NCI-H2029 treated with DMSO at 0.1 percent for 48 hours (cell line): ENCODE results near the gene FBXL16.

Experiments used
- DNase-seq: peaks from one replicate; lab custom pipeline; 2025; lab: John Stamatoyannopoulos, UW

Gene FBXL16

DNA sequence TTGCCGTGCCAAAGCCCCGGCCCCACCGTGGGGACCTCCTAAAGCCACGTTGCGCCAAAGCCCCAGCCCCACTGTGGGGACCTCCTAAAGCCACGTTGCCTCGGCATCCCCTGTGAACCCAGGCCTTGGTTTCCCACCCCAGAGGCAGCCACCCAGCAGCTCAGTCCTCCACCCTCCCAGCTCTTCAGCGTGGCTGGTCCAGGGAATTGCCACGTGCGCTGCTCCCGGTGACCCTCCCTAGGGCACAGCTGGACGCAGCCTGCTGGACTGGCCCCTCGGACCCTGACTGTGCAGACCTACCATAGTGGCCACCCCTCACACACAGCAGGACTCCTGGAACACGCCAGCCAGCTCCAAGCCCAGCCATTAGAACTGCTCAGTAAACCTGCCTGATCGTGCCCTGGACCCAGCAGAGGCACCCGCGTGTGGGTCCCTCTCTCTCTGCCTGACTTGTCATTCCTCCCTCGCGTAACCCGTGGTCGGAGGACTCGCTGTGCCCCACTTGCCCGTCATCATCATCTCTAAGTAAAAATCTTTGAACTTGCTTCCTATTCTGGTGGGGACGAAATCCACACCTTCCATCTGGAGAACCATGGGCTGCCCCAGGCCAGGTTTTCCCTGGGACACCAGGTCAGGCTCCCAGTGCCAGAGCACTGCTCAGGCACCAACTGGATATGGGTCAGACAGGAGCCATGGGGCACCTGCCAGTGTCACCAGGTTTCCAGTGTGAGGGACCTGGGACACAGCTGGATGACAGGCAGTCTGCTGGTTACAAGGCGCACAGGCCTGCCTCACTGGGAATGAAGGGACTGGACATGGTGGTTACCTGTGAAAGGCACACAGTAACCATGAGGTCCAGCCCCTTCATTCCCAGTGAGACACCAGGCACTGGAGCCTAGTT, 29.6 kb upstream of the FBXL16 start:
- DNase-seq = no peak

DNA sequence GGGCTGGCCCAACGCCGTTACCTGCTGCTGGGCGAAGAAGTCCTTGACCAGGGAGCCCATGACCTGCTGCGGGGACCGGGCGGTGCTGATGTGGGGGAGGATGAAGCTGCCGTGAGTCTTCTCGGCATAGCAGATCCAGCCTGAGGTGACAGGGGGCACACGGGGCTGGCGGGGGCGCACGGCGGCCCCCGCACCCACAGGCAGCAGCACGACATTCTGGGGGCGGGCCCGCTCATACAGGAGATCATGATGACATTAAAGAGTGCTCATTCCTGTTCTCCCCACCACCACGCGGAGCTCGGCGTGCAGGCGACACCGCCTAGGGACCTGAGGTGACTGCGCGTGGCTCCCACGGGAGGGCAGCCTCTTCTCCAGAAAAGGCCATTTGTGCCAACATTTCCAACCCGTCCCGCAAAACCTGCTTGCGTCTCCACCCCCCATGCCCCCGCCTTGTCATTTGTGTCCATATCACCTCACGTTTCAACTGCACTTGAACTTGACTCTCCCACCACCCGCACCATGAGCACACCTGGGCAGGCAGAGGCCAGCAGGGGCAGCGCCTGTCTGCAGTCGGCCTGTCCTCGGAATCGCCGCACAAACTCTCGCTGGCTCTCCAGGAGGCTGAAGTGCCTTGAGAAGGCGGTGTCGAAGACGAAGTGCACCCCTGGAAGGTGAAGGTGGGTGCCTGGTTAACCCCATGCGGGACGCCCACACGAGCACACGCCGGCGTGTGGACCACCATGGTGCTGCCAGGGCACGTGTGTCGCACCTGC, 28.8 kb upstream of the FBXL16 start:
- no peak for DNase-seq

DNA sequence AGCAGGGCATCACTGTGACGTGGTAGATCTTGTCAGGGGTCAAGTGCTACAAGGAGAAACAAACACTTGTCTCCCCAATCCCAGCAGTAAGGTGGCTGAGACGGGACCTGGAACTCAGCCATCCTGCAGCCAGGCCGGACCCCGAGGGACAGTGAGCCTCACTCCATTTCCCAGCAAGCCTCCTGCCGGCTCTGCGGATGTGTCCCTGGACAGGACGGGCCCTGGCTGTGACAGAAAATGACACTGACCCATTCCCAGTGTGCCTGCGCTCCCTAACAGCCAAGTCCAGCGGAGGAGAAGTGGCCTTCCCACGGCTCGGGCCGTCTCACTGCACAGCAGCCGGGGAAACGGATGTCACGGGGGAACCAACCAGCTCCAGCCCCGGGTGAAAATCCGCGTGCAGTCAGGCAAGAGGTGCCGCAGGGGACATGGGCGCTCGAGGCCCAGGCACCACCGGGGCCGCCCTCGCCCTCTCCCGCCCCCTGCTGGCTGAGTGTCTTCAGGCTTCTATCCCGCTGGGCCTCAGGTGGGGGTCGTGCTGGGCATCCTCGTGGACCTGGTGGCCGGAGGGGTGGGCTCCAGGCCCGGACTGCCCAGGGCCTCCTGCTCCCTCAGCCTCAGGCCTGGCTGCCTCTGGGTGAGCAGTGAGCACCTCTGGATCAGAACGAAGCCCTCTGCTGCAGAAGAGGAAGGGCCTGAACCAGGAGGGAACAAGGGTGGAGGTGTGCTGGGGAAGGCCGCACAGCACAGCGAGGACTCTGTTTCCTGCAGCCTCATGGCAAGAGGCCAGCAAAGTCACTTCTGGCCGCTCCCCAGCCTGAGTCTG, 28.0 kb upstream of the FBXL16 start:
- DNase-seq = no peak

DNA sequence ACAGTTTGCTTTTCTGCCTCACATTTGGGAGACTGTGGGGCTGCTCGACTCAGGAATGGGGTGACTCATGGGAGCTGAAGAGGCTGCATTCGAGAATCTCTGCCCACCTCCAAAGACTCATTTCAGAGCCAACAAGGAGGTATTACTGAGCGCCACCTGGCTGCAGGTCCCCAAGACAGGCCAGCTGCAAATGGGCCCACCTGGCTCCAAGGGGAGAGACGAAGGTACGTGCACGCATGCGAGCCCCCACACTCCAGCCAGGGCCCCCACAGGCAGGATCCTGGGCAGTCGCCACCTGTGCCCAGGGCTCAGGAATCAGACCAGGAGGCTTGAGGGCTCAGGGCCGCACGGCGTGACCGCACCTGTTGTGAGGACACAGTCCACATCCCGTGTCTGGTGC, 27.3 kb upstream of the FBXL16 start:
- no peak for DNase-seq

DNA sequence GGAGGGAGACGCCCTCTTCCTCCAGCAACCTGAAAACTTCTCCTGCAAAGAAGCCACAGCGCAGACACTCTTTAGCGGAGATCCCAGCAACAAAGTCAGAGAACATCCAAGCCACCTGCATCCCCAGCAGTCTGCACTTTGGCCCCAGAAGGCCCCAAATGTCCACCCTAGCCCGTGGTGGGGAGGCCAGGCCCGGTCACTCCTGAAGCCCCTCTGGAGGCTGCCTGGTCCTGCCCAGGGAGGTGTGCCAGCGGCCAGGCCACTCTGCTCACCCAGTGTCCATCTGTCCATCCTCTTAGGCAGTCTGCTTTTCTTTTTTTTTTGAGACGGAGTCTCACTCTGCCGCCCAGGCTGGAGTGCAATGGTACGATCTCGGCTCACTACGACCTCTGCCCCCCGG, 26.7 kb upstream of the FBXL16 start:
- DNase-seq = no peak

DNA sequence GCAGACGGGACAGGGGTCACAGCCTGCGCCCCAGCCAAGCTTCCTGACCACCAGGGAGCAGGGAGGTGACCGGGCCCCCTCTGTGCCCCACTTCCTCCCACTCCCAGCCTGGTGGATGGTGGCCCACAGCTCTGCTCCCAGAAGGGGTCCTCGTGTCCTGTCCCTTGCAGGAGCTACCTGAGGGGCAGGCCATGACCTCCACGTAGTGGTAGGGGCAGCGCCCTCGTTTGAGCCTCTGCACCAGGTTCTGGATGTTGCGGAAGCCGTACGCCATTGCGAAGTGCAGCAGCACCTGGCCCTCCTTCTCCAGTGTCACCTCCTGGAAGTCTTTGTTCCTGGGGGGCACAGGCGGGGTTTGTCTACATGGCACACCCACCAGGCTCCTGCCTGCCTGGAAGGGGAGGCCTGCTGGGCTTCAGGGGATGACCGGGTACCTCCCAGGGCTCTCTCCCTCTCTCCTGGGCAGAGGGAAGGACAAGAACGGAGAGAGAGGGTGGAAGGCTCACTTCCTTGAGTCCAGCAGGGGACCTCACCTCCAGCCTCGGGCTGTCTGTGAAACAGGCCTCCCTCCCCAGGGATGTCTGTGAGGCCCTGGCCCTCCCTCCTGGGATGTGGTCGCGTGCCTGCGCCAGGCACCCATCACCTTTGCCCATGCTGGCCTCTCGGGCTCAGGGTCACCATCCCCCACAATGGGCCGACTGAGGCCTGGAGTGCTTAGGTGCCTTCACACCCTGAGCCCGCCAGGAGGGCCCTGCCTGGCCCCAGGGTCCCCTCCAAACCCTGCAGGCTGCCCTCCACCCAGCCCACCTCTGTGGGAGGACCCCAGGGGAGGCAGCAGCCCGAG, 25.3 kb upstream of the FBXL16 start:
- no peak for DNase-seq

DNA sequence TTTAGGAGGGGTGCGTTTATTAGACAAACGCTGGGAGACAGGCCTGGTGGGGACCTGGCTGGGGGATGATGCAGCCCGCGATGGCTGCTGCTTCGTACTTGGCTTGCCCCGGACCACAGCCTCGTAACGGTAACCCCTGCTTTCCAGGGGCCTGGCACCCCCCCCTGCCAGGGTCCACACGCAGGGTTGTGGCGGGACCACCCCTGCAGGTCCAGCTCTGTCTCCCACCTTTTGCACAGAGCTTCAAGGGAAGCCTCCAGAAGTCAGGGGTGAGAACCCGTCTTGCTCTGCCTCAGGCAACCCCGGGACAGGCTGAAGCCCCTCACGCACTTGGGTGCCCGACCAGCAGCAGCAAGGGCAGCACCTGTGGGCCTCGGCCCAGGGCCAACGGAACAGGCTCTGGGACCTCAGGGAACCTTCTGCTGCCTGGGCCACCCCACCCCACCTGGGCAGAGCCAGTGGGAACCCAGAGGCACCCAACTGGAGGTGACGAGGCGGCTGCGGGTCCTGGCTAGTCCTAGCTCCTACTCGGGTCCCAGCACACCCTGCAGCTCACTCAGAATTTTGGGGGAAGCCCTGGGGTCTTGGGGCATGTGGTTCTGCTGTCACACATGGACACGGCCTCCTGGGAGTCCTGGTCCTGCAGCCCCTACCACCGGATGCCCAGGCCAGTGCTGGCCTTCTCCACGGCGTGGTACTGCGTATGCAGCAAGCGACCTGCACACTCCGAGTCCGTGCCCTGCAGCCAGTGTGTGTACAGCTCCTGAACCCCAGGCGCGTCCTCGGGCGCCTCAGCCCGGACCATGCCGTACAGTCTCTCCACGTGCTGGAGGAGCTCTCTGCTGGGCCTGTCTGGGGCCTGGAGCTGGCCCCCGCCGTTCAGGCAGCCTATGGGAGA, 24.4 kb upstream of the FBXL16 start:
- DNase-seq = no peak

DNA sequence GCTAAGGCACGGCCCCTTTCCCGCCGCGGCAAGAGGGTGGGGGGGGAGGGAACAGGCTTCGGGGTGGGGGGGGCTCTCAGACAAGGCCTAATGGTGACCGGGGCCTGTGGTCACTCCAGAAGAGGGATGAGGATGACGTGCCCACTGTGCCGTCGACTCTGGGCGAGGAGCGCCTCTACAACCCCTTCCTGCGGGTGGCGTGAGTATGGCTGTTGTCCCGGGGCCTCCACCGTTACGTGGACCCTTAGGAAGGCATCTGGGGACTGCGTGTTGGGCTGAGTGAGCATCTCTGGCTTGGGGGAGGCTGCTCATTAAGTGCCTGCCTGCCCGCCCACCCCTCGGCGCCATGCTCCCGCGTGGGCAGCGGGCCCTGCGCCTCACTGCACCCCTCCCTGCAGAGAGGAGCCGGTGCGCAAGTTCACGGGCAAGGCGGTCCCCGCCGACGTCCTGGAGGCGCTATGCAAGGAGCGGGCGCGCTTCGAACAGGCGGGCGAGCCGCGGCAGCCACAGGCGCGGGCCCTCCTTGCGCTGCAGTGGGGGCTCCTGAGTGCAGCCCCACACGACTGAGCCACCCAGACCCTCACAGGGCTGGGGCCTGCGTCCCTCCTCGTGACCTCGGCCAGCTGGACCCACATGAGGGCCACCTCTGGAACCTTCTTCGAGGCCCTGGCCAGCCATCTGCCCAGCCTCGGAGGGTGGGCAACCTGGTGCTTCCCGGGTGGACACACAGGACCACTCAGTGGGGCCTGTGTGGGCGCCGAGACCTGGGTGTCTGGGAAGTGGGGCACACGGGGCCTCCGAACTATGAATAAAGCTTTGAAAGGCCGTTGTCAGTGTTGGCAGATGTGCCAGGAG, 23.5 kb upstream of the FBXL16 start:
- no peak for DNase-seq

DNA sequence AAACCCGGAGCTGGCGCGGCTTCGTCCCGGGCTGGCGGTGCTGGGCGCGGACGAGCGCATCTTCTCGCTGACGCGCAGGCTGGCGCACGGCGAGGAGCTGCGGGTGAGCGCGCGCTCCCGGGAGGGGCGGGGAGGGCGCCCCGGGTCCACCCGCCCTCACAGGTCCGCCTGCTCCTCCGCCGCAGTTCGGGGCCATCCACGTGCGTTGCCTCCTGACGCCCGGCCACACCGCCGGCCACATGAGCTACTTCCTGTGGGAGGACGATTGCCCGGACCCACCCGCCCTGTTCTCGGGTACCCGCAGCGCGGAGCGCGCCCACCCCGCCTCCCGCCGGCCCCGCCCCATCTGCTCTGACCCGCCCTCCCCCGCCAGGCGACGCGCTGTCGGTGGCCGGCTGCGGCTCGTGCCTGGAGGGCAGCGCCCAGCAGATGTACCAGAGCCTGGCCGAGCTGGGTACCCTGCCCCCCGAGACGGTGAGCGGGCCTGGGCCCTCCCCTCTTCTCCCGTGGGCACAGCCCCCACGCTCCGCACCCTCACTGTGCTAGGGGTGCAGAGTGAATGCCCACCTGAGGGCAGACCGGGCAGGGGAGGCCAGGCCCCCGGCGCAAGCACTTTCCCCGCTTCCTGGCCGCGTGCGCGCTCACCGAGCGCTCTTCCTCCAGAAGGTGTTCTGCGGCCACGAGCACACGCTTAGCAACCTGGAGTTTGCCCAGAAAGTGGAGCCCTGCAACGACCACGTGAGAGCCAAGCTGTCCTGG, 22.7 kb upstream of the FBXL16 start:
- DNase-seq = no peak

DNA sequence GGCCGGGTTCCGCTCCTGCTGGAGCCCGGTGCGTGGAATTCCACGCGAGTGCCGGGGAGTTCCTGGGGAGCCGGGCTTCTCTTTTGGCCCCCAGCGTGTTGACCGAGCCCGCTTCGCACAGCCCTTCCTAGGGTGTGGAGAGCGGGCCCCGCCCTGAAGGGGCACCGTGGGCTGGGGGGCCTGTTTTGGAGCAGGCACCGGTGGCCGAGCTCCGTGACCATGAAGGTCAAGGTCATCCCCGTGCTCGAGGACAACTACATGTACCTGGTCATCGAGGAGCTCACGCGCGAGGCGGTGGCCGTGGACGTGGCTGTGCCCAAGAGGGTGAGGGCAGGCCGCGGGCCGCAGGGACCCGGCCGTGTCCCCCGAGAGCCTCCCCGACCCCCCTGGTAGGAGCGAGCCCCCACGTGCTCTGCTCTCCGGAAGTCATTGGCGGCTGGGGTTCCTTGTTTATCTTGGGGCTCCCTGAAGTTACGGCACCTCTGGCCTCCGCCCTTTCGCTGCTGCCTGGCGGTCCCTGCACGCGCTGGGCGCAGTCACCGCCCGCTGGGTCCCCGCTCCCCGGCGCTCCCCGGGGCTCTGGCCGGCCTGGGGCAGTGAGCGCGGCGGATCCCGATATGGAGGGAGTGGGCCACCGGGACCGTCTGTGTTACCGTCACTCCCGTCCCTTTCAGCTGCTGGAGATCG, 21.8 kb upstream of the FBXL16 start:
- DNase-seq = no peak

DNA sequence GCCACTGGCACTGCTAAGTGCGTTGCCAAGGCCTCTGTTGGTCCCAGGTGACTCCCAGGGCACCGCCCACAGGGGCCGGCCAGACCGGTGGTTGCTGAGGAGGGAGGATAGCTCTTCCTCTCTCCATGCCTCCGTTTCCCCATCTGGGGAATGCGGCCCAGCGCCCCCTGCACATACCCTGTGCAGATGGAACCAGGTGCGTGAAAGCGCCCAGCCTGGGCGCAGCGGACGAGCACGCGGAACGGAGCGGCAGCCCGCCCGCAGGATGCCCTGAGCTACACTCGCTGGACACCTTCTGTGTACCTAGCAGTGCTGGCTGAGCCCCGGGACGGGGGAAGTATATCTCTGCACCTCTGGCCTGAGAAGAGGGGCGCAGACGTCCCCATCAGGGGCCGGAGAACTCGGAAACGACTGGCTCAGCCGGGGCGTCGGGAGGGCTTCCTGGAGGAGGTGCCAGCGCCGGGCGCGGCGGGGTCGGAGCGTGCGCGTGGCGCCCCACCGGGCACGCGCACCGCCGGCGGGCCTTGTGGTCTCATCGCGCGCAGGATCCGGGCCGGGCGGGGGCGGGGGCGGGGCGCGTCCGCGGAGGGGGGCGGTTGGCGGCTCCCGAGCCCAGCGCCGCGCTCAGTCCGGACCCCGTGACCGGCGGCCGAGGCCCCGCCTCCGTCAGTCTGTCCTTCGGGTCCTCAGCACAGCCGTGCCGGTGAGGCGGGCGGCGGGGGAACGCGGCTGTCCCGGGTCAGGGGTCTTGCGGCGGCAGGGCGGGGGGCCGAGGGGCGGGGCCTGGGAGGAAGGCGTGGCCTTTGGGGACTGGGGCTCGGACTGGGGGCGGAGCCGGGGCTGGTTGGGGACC, 21.1 kb upstream of the FBXL16 start, which contains the start of the genes CCDC78 and HAGHL:
CCDC78 (minus strand) TSS at position 6 of the 853 bp plus-strand sequence. CDS start 76 bp downstream, outside the sequence.
HAGHL (plus strand) TSS at position 669 of the 853 bp plus-strand sequence. CDS start 404 bp downstream, outside the sequence.
- DNase-seq = no peak

DNA sequence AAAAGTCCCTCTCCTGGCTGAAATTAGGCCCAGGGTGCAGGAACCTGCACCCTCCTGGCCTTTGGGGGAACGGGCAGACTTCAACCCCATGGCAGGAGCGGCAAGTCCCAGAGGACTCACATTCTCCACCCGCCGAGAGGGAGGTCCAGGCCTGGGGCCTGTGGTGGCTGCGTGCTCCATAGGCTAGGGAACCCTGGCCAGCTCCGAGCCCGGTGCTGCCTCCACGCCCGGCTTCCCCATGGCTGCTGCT, 20.5 kb upstream of the FBXL16 start:
- no peak for DNase-seq

DNA sequence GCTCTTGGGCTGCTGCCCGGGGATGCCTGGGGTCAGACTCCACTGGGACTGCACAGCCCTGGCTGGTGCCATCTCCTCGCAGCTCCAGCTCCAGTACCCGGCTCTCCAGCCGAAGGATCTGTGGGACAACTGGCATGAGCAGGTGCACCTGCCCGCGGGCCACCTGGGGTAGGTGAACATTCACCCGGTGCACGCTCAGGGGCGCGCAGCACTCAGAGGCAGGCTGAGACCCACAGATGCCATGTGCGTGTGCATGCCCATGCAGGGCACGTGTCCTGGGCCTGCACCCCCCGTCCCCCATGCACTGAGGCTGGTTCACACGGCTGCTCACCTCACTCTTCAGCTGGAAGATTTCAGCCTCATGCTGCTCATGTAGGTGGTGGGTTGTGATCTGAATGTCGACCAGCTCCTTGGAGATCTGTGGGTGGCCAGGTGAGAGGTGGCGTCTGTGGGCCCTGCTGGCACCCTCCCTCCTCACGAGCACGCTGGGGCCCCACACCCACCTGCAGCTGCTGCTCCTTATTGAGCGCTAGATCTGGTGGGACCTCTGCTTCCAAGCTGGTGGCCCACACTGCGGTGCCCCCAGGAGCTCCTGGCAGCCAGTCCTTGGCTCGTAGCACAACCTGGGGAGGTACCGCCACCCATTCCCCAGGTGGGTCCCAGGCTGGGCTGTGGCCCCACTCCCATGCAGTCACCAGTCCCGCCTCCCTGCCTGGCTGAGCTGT, 20.0 kb upstream of the FBXL16 start:
- DNase-seq = no peak

DNA sequence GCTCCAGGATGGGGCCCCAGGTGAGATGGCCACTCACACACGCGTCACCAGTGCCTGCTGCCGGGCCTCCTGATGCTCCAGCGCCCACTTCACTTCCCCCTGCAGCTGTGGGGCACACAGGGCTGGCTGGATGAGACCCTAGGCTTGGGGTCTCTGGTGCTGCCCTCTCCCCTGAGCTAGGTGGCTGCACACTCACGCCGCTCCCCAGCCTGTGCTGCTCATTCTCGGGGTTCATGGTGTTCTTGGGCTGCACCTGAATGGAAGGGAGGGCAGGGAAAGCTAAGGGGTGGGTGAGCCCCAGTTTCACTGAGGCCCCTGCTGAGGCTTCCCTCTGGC, 19.4 kb upstream of the FBXL16 start:
- no peak for DNase-seq

DNA sequence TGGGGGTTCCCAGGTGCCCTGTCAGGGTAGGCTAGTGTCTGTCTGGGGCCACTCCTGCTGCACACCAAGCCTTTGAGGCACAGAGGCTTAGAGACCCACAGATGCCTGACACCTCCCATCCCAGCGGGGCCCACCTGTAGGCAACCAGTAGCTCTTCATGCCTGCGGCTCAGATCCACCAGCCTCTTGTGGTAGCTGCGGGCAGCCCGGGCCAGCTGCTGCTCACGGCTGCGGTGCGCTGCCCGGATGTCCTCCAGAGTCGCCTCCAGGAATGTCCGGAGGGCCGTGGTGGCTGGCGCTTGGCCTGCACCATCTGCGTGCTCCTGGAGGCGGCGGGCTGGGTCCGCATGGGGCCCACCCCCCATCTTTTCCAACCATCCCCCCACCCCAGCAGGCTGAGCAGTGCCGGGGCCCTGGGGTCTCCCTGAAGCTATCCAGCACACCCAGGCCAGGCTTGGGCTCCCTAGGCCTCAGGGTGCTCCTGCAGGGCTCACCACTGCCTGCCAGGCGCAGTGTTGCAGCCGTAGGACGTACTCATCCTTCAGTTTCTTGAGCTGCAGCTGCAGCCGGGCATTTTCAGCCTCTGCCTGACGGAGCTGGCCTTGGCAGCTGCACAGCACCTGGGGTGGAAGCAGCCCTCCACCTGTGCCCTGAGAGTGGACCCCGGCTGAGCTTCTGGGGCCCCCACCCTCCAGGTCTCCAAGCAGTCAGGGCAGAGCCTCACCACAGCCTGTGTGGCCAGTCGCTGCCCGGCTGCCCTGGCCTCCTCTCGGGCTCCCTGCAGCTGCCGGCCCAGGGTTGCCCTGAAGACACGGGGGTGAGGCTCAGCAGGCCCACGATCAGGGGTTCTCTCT, 18.8 kb upstream of the FBXL16 start:
- no peak for DNase-seq

DNA sequence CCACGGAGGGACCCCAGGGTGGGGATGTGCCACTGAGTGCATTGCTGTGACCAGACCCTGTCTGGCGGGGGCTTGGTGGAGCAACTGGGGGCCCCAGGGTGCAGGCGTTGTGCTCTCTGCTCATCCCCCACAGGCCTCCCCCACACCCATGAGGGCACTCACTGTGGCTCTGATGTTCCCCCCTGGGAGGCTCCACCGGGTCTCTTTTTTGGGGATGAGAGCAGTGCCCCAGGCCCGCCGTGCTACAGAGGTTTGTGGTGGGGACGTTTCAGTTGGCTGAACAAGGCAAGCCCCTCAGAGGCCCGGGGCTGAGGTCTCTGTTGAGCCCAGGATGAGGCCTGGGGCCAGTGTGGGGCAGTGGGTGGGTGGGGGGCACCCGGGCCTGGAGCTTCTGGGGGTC, 18.1 kb upstream of the FBXL16 start:
- DNase-seq = no peak
